ENCODE data around the gene REXO1. TPM values are rescaled to one million over a fixed set of nuclear protein-coding genes. Genes with fewer than 3 reads are reported as not detected.

REXO1 gene
- total RNA-seq, 1 donor from 2014 or later, result 37.9 TPM

GRCh38 chr19:1818549-1819195 is 29.6 kb downstream of the REXO1 start:
- H3K4me1 Mint-ChIP-seq (ENCODE audit: unreplicated experiment), result no peaks in the 10 kb centered on the region
- H3K36me3 Mint-ChIP-seq, result peaks cover 3% of the 10 kb centered on the region
- H3K27ac Mint-ChIP-seq, result no peak overlapping the region
- no peaks in the 10 kb centered on the region for H3K27me3 Mint-ChIP-seq
- no peaks in the 10 kb centered on the region for H3K9me3 Mint-ChIP-seq
- H3K4me3 Mint-ChIP-seq, result no peak overlapping the region
- no peak for DNase-seq (ENCODE audit: extremely low spot score, unreplicated experiment)
- TF ChIP-seq CTCF (conservative IDR thresholded peaks at IDR 0.05), result no peak

GRCh38 chr19:1817553-1818179 is 30.6 kb downstream of the REXO1 start:
- Mint-ChIP-seq H3K27me3 (peaks cover 2% of the 10 kb centered on the region), H3K4me3 (no peak overlapping the region), H3K4me1 (ENCODE audit: unreplicated experiment) (peaks cover 6% of the 10 kb centered on the region), H3K9me3 (no peaks in the 10 kb centered on the region), H3K36me3 (peaks cover 3% of the 10 kb centered on the region), H3K27ac (no peak overlapping the region)
- no peak for TF ChIP-seq CTCF (conservative IDR thresholded peaks at IDR 0.05)
- DNase-seq (ENCODE audit: extremely low spot score, unreplicated experiment), result no peak

- Mint-ChIP-seq H3K9me3 (no peaks in the 10 kb centered on the region), H3K4me1 (ENCODE audit: unreplicated experiment) (peaks cover 8% of the 10 kb centered on the region), H3K27ac (no peak overlapping the region), H3K4me3 (no peak overlapping the region), H3K36me3 (peaks cover 3% of the 10 kb centered on the region), H3K27me3 (peaks cover 5% of the 10 kb centered on the region)
- no peak for DNase-seq (ENCODE audit: extremely low spot score, unreplicated experiment)
- no peak for TF ChIP-seq CTCF (conservative IDR thresholded peaks at IDR 0.05)
These were observed 31.6 kb downstream of the REXO1 start for GRCh38 chr19:1816530-1817298.

GRCh38 chr19:1815605-1816529 is 32.4 kb downstream of the REXO1 start:
- H3K4me3 Mint-ChIP-seq, result no peak overlapping the region
- peaks cover 5% of the 10 kb centered on the region for H3K27me3 Mint-ChIP-seq
- H3K27ac Mint-ChIP-seq, result no peak overlapping the region
- H3K36me3 Mint-ChIP-seq, result peaks cover 3% of the 10 kb centered on the region
- H3K9me3 Mint-ChIP-seq, result no peaks in the 10 kb centered on the region
- no peak for TF ChIP-seq CTCF (conservative IDR thresholded peaks at IDR 0.05)
- DNase-seq (ENCODE audit: extremely low spot score, unreplicated experiment), result no peak
- H3K4me1 Mint-ChIP-seq (ENCODE audit: unreplicated experiment), result peaks cover 8% of the 10 kb centered on the region
